Mesendoderm (in vitro differentiated cells): ENCODE results near the gene CYB561D1.
A peak's percentile ranks its signal among the peaks of the same experiment; 100 is the strongest.

ENCODE experiments used
- DNase-seq: peaks from one replicate; pipeline ENCODE4 v3.0.0; 2013
- H2AK5ac ChIP-seq: 2 replicates; pipeline ENCODE4 v1.6.1; 2013; ENCODE audit warnings: low read length, inconsistent platforms
- H2BK120ac ChIP-seq: 2 replicates; pipeline ENCODE4 v1.6.1; 2013; ENCODE audit warnings: low read depth, mild to moderate bottlenecking, low read length, moderate library complexity, mixed read lengths
- H2BK15ac ChIP-seq: replicated peaks from 2 replicates; pipeline ENCODE4 v1.6.1; 2013; ENCODE audit warnings: low read depth, mild to moderate bottlenecking, moderate library complexity
- H2BK5ac ChIP-seq: 2 replicates; pipeline ENCODE4 v1.6.1; 2013; ENCODE audit warnings: low read length, inconsistent platforms
- H3K18ac ChIP-seq: 2 replicates; pipeline ENCODE4 v1.6.1; 2013; ENCODE audit warnings: mild to moderate bottlenecking, low read length, mixed read lengths
- H3K23ac ChIP-seq: one replicate; pipeline ENCODE4 v1.6.1; 2013; ENCODE audit warnings: low read length
- H3K27ac ChIP-seq: 2 replicates; pipeline ENCODE4 v1.5.1; 2013; ENCODE audit warnings: low read depth, mild to moderate bottlenecking, inconsistent platforms, low read length, moderate library complexity
- H3K27me3 ChIP-seq: 2 replicates; pipeline ENCODE4 v1.6.1; 2013; ENCODE audit warnings: low read length, control low read depth, mild to moderate bottlenecking, inconsistent platforms; ENCODE audit not compliant: insufficient read depth, poor library complexity
- H3K36me3 ChIP-seq: 2 replicates; pipeline ENCODE4 v1.6.1; 2013; ENCODE audit warnings: low read length, inconsistent platforms; ENCODE audit not compliant: control insufficient read depth, insufficient read depth
- H3K4ac ChIP-seq: one replicate; pipeline ENCODE4 v1.6.1; 2013; ENCODE audit warnings: low read depth, mild to moderate bottlenecking, low read length, moderate library complexity
- H3K4me1 ChIP-seq: 2 replicates; pipeline ENCODE4 v1.6.1; 2013; ENCODE audit warnings: low read depth, low read length, inconsistent platforms; ENCODE audit not compliant: control insufficient read depth
- H3K4me2 ChIP-seq: 2 replicates; pipeline ENCODE4 v1.6.1; 2013; ENCODE audit warnings: low read length
- H3K4me3 ChIP-seq: 2 replicates; pipeline ENCODE4 v1.5.1; 2013; ENCODE audit warnings: mild to moderate bottlenecking, low read length
- H3K56ac ChIP-seq: one replicate; pipeline ENCODE4 v1.6.1; 2013; ENCODE audit warnings: low read length
- H3K79me1 ChIP-seq: 2 replicates; pipeline ENCODE4 v1.6.1; 2013; ENCODE audit warnings: low read length, inconsistent platforms
- H3K79me2 ChIP-seq: 2 replicates; pipeline ENCODE4 v1.6.1; 2013; ENCODE audit warnings: mild to moderate bottlenecking, low read length; ENCODE audit not compliant: control insufficient read depth, insufficient read depth
- H3K9ac ChIP-seq: 2 replicates; pipeline ENCODE4 v1.6.1; 2013; ENCODE audit warnings: low read length, inconsistent platforms
- H4K5ac ChIP-seq: one replicate; pipeline ENCODE4 v1.6.1; 2013; ENCODE audit warnings: low read length
- H4K8ac ChIP-seq: one replicate; pipeline ENCODE4 v1.6.1; 2013; ENCODE audit warnings: low read depth, mild to moderate bottlenecking, control low read depth, low read length, moderate library complexity
- WGBS: extraction: QIAGEN DNeasy Blood & Tissue Kit; methylation state at CpG from one replicate; pipeline ENCODE4 v1.1.7; 2013; ENCODE audit warnings: low lambda C conversion rate, missing lambda C conversion rate; ENCODE audit not compliant: insufficient coverage; ENCODE audit errors: extremely low coverage; 5-methylcytosine and 5-hydroxymethylcytosine counted together

Gene CYB561D1

GRCh38 chr1:109476825-109477224, 17.1 kb upstream of the CYB561D1 start:
- peaks cover 2% of the 10 kb centered on the region for H3K4me1 ChIP-seq
- no peak overlapping the region for H2BK15ac ChIP-seq
- WGBS = no CpG with 5 or more reads among the region's 8 CpGs
- no peak overlapping the region for H2AK5ac ChIP-seq
- no peak overlapping the region for H2BK120ac ChIP-seq
- H4K8ac ChIP-seq = no peak overlapping the region
- no peak overlapping the region for H3K18ac ChIP-seq
- no peak overlapping the region for H3K4ac ChIP-seq
- H3K9ac ChIP-seq = no peak overlapping the region
- no peak for DNase-seq
- no peak overlapping the region for H3K23ac ChIP-seq
- no peak overlapping the region for H4K5ac ChIP-seq
- H3K36me3 ChIP-seq = no peaks in the 10 kb centered on the region
- no peak overlapping the region for H3K4me2 ChIP-seq
- no peak overlapping the region for H2BK5ac ChIP-seq
- no peak overlapping the region for H3K4me3 ChIP-seq
- no peak overlapping the region for H3K27ac ChIP-seq
- no peaks in the 10 kb centered on the region for H3K79me1 ChIP-seq
- H3K27me3 ChIP-seq = no peaks in the 10 kb centered on the region
- no peak overlapping the region for H3K56ac ChIP-seq
- H3K79me2 ChIP-seq = no peaks in the 10 kb centered on the region

- Histone ChIP-seq H4K5ac (no peak overlapping the region), H3K18ac (no peak overlapping the region), H3K27ac (no peak overlapping the region), H3K4me1 (peaks cover 3% of the 10 kb centered on the region), H2BK120ac (no peak overlapping the region), H3K4me3 (no peak overlapping the region), H3K4ac (no peak overlapping the region), H3K9ac (no peak overlapping the region), H4K8ac (no peak overlapping the region), H3K4me2 (no peak overlapping the region), H3K36me3 (no peaks in the 10 kb centered on the region), H2BK15ac (no peak overlapping the region), H3K79me2 (no peaks in the 10 kb centered on the region), H3K23ac (no peak overlapping the region), H2BK5ac (no peak overlapping the region), H2AK5ac (no peak overlapping the region), H3K79me1 (no peaks in the 10 kb centered on the region), H3K27me3 (no peaks in the 10 kb centered on the region), H3K56ac (no peak overlapping the region)
- no peak for DNase-seq
- WGBS = no CpG with 5 or more reads among the region's 6 CpGs
Measured at GRCh38 chr1:109477821-109478220, 16.1 kb upstream of the CYB561D1 start.

GRCh38 chr1:109478806-109479205, 15.1 kb upstream of the CYB561D1 start:
- Histone ChIP-seq H2BK120ac (no peak overlapping the region), H3K27ac (no peak overlapping the region), H3K79me1 (no peaks in the 10 kb centered on the region), H3K4me1 (peaks cover 7% of the 10 kb centered on the region), H3K18ac (no peak overlapping the region), H4K5ac (no peak overlapping the region), H3K27me3 (no peaks in the 10 kb centered on the region), H3K4ac (no peak overlapping the region), H3K4me2 (no peak overlapping the region), H2BK5ac (no peak overlapping the region), H3K9ac (no peak overlapping the region), H2AK5ac (no peak overlapping the region), H3K79me2 (no peaks in the 10 kb centered on the region), H3K23ac (no peak overlapping the region), H2BK15ac (no peak overlapping the region), H3K4me3 (no peak overlapping the region), H3K36me3 (no peaks in the 10 kb centered on the region), H4K8ac (no peak overlapping the region), H3K56ac (no peak overlapping the region)
- WGBS = no CpG with 5 or more reads among the region's 7 CpGs
- DNase-seq = peak; percentile 44

GRCh38 chr1:109479311-109479710, 14.6 kb upstream of the CYB561D1 start:
- Histone ChIP-seq H3K4me1 (peaks cover 7% of the 10 kb centered on the region), H4K5ac (no peak overlapping the region), H2BK15ac (no peak overlapping the region), H3K4me2 (no peak overlapping the region), H3K79me2 (no peaks in the 10 kb centered on the region), H3K56ac (no peak overlapping the region), H3K27ac (no peak overlapping the region), H2AK5ac (no peak overlapping the region), H2BK5ac (no peak overlapping the region), H4K8ac (no peak overlapping the region), H2BK120ac (no peak overlapping the region), H3K18ac (no peak overlapping the region), H3K4me3 (no peak overlapping the region), H3K36me3 (no peaks in the 10 kb centered on the region), H3K27me3 (no peaks in the 10 kb centered on the region), H3K79me1 (no peaks in the 10 kb centered on the region), H3K23ac (no peak overlapping the region), H3K4ac (no peak overlapping the region), H3K9ac (no peak overlapping the region)
- DNase-seq = no peak
- WGBS = no CpG with 5 or more reads among the region's 5 CpGs

- H3K27me3 ChIP-seq = no peaks in the 10 kb centered on the region
- DNase-seq = no peak
- WGBS = no CpG with 5 or more reads among the region's 3 CpGs
Measured at GRCh38 chr1:109479901-109480300, 14.0 kb upstream of the CYB561D1 start.

GRCh38 chr1:109481646-109482045, 12.2 kb upstream of the CYB561D1 start:
- Histone ChIP-seq H4K8ac (no peak overlapping the region), H2BK5ac (no peak overlapping the region), H3K79me1 (peaks cover 3% of the 10 kb centered on the region), H3K27me3 (no peaks in the 10 kb centered on the region), H3K4me3 (no peak overlapping the region), H3K36me3 (no peaks in the 10 kb centered on the region), H3K79me2 (no peaks in the 10 kb centered on the region), H3K4me1 (peaks cover 12% of the 10 kb centered on the region), H3K9ac (no peak overlapping the region), H2AK5ac (no peak overlapping the region), H3K4me2 (no peak overlapping the region), H3K27ac (no peak overlapping the region), H2BK120ac (no peak overlapping the region), H3K4ac (no peak overlapping the region), H3K23ac (no peak overlapping the region), H3K56ac (no peak overlapping the region), H2BK15ac (no peak overlapping the region), H4K5ac (no peak overlapping the region), H3K18ac (no peak overlapping the region)
- DNase-seq = no peak
- WGBS = no CpG with 5 or more reads among the region's 2 CpGs

More at GRCh38 chr1:109479901-109480300, 14.0 kb upstream of the CYB561D1 start:
- H3K27ac ChIP-seq = no peak overlapping the region
- no peak overlapping the region for H2AK5ac ChIP-seq
- no peak overlapping the region for H3K4ac ChIP-seq
- no peak overlapping the region for H3K56ac ChIP-seq
- peaks cover 1% of the 10 kb centered on the region for H3K79me1 ChIP-seq
- H2BK120ac ChIP-seq = no peak overlapping the region
- H3K4me2 ChIP-seq = no peak overlapping the region
- no peak overlapping the region for H4K5ac ChIP-seq
- H3K9ac ChIP-seq = no peak overlapping the region
- no peaks in the 10 kb centered on the region for H3K36me3 ChIP-seq
- H3K79me2 ChIP-seq = no peaks in the 10 kb centered on the region
- no peak overlapping the region for H3K4me3 ChIP-seq
- no peak overlapping the region for H2BK15ac ChIP-seq
- no peak overlapping the region for H4K8ac ChIP-seq
- peaks cover 9% of the 10 kb centered on the region for H3K4me1 ChIP-seq
- H2BK5ac ChIP-seq = no peak overlapping the region
- H3K23ac ChIP-seq = no peak overlapping the region
- no peak overlapping the region for H3K18ac ChIP-seq
